ENCODE measurements around the gene NISCH.

Gene NISCH

GRCh38 chr3:52528586-52529375, 73.4 kb downstream of the NISCH start:
- TF ChIP-seq, protein P1, sequence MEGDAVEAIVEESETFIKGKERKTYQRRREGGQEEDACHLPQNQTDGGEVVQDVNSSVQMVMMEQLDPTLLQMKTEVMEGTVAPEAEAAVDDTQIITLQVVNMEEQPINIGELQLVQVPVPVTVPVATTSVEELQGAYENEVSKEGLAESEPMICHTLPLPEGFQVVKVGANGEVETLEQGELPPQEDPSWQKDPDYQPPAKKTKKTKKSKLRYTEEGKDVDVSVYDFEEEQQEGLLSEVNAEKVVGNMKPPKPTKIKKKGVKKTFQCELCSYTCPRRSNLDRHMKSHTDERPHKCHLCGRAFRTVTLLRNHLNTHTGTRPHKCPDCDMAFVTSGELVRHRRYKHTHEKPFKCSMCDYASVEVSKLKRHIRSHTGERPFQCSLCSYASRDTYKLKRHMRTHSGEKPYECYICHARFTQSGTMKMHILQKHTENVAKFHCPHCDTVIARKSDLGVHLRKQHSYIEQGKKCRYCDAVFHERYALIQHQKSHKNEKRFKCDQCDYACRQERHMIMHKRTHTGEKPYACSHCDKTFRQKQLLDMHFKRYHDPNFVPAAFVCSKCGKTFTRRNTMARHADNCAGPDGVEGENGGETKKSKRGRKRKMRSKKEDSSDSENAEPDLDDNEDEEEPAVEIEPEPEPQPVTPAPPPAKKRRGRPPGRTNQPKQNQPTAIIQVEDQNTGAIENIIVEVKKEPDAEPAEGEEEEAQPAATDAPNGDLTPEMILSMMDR (IDR thresholded peaks at IDR 0.05; ENCODE audit: unreplicated experiment in 3 of 3) = no peak

GRCh38 chr3:52529376-52530333, 74.3 kb downstream of the NISCH start:
- TF ChIP-seq, protein P1 (IDR thresholded peaks at IDR 0.05; ENCODE audit: unreplicated experiment in 3 of 3) = no peak
- no peaks in the 10 kb centered on the region for H3K9me3 Mint-ChIP-seq
- H3K36me3 Mint-ChIP-seq (ENCODE audit: low read depth) = peaks cover 28% of the 10 kb centered on the region
- H3K27ac Mint-ChIP-seq = peak overlapping the region; percentile 42 to 70 (median 66)
- H3K4me1 Mint-ChIP-seq = peaks cover 26% of the 10 kb centered on the region
- peak overlapping the region; percentile 62 to 77 (median 67) for H3K4me3 Mint-ChIP-seq
- peaks cover 4% of the 10 kb centered on the region for H3K27me3 Mint-ChIP-seq (ENCODE audit: low read depth)

More at GRCh38 chr3:52528586-52529375, 73.4 kb downstream of the NISCH start:
- peaks cover 37% of the 10 kb centered on the region for H3K36me3 Mint-ChIP-seq (ENCODE audit: low read depth)
- H3K27ac Mint-ChIP-seq = no peak overlapping the region
- H3K27me3 Mint-ChIP-seq (ENCODE audit: low read depth) = peaks cover 4% of the 10 kb centered on the region
- H3K4me1 Mint-ChIP-seq = peaks cover 22% of the 10 kb centered on the region
- H3K9me3 Mint-ChIP-seq = no peaks in the 10 kb centered on the region
- no peak overlapping the region for H3K4me3 Mint-ChIP-seq

- Mint-ChIP-seq H3K36me3 (ENCODE audit: low read depth) (peaks cover 19% of the 10 kb centered on the region), H3K27ac (no peak overlapping the region), H3K4me3 (peak overlapping the region; percentile 87 to 91 (median 89)), H3K9me3 (no peaks in the 10 kb centered on the region), H3K27me3 (ENCODE audit: low read depth) (peaks cover 4% of the 10 kb centered on the region), H3K4me1 (peaks cover 31% of the 10 kb centered on the region)
- TF ChIP-seq, protein P1 (IDR thresholded peaks at IDR 0.05; ENCODE audit: unreplicated experiment in 3 of 3) = no peak
These were observed 75.8 kb downstream of the NISCH start for GRCh38 chr3:52530918-52531826.

DNA sequence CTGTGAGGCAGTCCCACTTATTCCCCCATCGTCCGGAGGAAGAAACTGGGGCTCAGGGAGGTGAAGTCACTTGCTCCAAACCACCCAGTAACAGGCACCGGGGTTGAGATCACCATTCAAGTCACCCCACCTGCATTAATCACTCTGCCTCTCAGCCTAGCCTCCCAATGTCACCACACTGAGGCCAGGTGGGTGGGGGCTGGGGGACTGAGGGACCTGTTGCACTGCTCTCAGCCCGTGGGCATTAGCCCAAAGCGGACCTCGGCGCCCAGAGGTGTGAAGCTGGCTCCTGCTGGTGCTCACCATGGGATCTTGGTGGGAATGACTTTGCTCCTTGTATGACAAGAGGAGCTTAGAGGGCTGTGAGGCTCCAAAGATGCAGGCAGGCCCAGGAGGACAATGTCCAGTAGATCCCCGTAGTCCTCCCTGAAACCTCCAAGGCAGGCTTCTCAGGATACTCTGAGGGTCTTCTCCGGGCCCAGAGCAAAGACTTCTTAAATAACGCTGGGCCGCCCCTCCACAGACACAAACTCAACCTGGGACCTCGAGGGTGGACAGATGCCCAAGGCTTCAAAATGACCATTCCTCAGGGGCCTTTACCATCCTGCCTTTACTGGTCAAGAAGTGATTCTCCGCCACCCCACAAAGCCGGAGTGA, 76.6 kb downstream of the NISCH start:
- TF ChIP-seq, protein P1 (IDR thresholded peaks at IDR 0.05; ENCODE audit: unreplicated experiment in 3 of 3) = no peak
- peak overlapping the region; percentile 87 to 91 (median 89) for H3K4me3 Mint-ChIP-seq
- peaks cover 32% of the 10 kb centered on the region for H3K4me1 Mint-ChIP-seq
- H3K36me3 Mint-ChIP-seq (ENCODE audit: low read depth) = peaks cover 14% of the 10 kb centered on the region
- no peaks in the 10 kb centered on the region for H3K9me3 Mint-ChIP-seq
- H3K27me3 Mint-ChIP-seq (ENCODE audit: low read depth) = peaks cover 4% of the 10 kb centered on the region
- peak overlapping the region; percentile 66 to 81 (median 76) for H3K27ac Mint-ChIP-seq

GRCh38 chr3:52532517-52532837, 77.1 kb downstream of the NISCH start:
- Mint-ChIP-seq H3K4me3 (peak overlapping the region; percentile 87 to 91 (median 89)), H3K27me3 (ENCODE audit: low read depth) (peaks cover 4% of the 10 kb centered on the region), H3K36me3 (ENCODE audit: low read depth) (peaks cover 11% of the 10 kb centered on the region), H3K27ac (peak overlapping the region; percentile 66 to 81 (median 76)), H3K9me3 (no peaks in the 10 kb centered on the region), H3K4me1 (peaks cover 35% of the 10 kb centered on the region)
- TF ChIP-seq, protein P1 (IDR thresholded peaks at IDR 0.05; ENCODE audit: unreplicated experiment in 3 of 3) = no peak

All from nephron (organoid).